ENCODE data around the gene EZR. TPM values are rescaled to one million over a fixed set of nuclear protein-coding genes. Genes with fewer than 3 reads are reported as not detected.
A peak's percentile ranks its signal among the peaks of the same experiment; 100 is the strongest.

Gene EZR
- total and polyA plus RNA-seq, 2 of the 13 experiments (the other 11 are each of a cell fraction or from before 2014, with no cell fraction given), result 34.7 to 60.3 TPM

DNA sequence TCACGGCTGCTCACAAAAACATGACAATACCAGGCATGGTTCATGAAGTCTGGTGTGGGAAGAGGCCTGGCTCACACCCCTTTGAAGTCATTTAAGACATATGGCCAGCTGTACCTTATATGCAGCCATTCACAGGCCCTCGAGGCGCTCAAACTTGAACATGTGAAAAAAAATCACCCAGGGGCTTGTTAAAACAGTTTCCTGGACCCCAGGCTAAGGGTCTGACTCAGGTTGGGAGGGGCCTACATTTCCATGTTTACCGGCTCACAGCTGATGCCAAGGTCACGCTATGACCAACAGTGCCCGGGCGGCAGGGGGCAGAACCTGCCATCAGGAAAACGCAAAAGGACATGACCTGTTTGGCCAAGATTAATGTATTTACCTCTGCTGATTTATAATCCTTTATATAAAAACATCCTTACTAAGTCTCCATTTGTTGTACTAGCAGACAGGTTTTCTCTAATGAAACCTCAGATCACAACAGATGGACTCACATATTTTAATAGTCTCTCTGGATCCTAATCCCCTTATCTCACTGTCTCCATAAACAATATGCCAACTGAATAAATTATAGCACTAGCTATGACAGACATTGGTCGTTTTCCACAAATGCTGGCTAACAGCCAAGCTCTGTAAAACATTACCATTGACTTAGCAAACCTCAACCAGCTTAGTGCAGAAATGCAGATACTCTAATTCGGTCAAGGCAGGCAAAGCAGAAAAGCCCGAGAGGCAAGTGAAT lies 19.9 kb downstream of the EZR start (continued):
- TF ChIP-seq, protein P1, sequence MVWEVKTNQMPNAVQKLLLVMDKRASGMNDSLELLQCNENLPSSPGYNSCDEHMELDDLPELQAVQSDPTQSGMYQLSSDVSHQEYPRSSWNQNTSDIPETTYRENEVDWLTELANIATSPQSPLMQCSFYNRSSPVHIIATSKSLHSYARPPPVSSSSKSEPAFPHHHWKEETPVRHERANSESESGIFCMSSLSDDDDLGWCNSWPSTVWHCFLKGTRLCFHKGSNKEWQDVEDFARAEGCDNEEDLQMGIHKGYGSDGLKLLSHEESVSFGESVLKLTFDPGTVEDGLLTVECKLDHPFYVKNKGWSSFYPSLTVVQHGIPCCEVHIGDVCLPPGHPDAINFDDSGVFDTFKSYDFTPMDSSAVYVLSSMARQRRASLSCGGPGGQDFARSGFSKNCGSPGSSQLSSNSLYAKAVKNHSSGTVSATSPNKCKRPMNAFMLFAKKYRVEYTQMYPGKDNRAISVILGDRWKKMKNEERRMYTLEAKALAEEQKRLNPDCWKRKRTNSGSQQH (CRISPR knock-in tag; IDR thresholded peaks at IDR 0.05; ENCODE audit: low read depth), result no peak
- TF ChIP-seq ZSCAN30 (CRISPR knock-in tag; IDR thresholded peaks at IDR 0.05), result no peak
- TF ChIP-seq, protein P2, sequence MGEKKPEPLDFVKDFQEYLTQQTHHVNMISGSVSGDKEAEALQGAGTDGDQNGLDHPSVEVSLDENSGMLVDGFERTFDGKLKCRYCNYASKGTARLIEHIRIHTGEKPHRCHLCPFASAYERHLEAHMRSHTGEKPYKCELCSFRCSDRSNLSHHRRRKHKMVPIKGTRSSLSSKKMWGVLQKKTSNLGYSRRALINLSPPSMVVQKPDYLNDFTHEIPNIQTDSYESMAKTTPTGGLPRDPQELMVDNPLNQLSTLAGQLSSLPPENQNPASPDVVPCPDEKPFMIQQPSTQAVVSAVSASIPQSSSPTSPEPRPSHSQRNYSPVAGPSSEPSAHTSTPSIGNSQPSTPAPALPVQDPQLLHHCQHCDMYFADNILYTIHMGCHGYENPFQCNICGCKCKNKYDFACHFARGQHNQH (CRISPR knock-in tag; IDR thresholded peaks at IDR 0.05), result no peak; the same call in none of the 2 replicates
- no peak for TF ChIP-seq KLF15 (CRISPR knock-in tag; IDR thresholded peaks at IDR 0.05; ENCODE audit: borderline replicate concordance)
- TF ChIP-seq, protein P3, sequence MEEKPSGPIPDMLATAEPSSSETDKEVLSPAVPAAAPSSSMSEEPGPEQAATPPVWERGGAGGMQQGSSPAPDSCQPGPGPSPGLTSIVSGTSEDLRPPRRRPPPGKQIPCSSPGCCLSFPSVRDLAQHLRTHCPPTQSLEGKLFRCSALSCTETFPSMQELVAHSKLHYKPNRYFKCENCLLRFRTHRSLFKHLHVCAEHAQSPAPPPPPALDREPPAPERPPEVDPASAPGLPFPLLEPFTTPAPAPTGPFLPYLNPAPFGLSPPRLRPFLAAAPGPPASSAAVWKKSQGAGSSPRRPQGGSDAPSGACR (CRISPR knock-in tag; IDR thresholded peaks at IDR 0.05), result 0 out of 2 replicates have a peak, but pooled peaks have one; percentile 41
- TF ChIP-seq, protein P4, sequence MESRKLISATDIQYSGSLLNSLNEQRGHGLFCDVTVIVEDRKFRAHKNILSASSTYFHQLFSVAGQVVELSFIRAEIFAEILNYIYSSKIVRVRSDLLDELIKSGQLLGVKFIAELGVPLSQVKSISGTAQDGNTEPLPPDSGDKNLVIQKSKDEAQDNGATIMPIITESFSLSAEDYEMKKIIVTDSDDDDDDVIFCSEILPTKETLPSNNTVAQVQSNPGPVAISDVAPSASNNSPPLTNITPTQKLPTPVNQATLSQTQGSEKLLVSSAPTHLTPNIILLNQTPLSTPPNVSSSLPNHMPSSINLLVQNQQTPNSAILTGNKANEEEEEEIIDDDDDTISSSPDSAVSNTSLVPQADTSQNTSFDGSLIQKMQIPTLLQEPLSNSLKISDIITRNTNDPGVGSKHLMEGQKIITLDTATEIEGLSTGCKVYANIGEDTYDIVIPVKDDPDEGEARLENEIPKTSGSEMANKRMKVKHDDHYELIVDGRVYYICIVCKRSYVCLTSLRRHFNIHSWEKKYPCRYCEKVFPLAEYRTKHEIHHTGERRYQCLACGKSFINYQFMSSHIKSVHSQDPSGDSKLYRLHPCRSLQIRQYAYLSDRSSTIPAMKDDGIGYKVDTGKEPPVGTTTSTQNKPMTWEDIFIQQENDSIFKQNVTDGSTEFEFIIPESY (CRISPR knock-in tag; IDR thresholded peaks at IDR 0.05), result peak; percentile 62
- TF ChIP-seq, protein P5, sequence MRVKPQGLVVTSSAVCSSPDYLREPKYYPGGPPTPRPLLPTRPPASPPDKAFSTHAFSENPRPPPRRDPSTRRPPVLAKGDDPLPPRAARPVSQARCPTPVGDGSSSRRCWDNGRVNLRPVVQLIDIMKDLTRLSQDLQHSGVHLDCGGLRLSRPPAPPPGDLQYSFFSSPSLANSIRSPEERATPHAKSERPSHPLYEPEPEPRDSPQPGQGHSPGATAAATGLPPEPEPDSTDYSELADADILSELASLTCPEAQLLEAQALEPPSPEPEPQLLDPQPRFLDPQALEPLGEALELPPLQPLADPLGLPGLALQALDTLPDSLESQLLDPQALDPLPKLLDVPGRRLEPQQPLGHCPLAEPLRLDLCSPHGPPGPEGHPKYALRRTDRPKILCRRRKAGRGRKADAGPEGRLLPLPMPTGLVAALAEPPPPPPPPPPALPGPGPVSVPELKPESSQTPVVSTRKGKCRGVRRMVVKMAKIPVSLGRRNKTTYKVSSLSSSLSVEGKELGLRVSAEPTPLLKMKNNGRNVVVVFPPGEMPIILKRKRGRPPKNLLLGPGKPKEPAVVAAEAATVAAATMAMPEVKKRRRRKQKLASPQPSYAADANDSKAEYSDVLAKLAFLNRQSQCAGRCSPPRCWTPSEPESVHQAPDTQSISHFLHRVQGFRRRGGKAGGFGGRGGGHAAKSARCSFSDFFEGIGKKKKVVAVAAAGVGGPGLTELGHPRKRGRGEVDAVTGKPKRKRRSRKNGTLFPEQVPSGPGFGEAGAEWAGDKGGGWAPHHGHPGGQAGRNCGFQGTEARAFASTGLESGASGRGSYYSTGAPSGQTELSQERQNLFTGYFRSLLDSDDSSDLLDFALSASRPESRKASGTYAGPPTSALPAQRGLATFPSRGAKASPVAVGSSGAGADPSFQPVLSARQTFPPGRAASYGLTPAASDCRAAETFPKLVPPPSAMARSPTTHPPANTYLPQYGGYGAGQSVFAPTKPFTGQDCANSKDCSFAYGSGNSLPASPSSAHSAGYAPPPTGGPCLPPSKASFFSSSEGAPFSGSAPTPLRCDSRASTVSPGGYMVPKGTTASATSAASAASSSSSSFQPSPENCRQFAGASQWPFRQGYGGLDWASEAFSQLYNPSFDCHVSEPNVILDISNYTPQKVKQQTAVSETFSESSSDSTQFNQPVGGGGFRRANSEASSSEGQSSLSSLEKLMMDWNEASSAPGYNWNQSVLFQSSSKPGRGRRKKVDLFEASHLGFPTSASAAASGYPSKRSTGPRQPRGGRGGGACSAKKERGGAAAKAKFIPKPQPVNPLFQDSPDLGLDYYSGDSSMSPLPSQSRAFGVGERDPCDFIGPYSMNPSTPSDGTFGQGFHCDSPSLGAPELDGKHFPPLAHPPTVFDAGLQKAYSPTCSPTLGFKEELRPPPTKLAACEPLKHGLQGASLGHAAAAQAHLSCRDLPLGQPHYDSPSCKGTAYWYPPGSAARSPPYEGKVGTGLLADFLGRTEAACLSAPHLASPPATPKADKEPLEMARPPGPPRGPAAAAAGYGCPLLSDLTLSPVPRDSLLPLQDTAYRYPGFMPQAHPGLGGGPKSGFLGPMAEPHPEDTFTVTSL (CRISPR knock-in tag; IDR thresholded peaks at IDR 0.05; ENCODE audit: borderline replicate concordance), result peak; percentile 69; the same call in 1 of the 2 replicates
- TF ChIP-seq, protein P6, sequence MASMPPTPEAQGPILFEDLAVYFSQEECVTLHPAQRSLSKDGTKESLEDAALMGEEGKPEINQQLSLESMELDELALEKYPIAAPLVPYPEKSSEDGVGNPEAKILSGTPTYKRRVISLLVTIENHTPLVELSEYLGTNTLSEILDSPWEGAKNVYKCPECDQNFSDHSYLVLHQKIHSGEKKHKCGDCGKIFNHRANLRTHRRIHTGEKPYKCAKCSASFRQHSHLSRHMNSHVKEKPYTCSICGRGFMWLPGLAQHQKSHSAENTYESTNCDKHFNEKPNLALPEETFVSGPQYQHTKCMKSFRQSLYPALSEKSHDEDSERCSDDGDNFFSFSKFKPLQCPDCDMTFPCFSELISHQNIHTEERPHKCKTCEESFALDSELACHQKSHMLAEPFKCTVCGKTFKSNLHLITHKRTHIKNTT (CRISPR knock-in tag; IDR thresholded peaks at IDR 0.05), result no peak
- TF ChIP-seq, protein P7, sequence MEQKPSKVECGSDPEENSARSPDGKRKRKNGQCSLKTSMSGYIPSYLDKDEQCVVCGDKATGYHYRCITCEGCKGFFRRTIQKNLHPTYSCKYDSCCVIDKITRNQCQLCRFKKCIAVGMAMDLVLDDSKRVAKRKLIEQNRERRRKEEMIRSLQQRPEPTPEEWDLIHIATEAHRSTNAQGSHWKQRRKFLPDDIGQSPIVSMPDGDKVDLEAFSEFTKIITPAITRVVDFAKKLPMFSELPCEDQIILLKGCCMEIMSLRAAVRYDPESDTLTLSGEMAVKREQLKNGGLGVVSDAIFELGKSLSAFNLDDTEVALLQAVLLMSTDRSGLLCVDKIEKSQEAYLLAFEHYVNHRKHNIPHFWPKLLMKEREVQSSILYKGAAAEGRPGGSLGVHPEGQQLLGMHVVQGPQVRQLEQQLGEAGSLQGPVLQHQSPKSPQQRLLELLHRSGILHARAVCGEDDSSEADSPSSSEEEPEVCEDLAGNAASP (CRISPR knock-in tag; IDR thresholded peaks at IDR 0.05; ENCODE audit: borderline replicate concordance), result no peak
- no peak for TF ChIP-seq KLF11 (CRISPR knock-in tag; IDR thresholded peaks at IDR 0.05)
- TF ChIP-seq ZBTB8A (CRISPR knock-in tag; IDR thresholded peaks at IDR 0.05; ENCODE audit: borderline replicate concordance, low read depth), result no peak
- TF ChIP-seq BHLHE40 (IDR thresholded peaks at IDR 0.05; ENCODE audit: low read length), result no peak
- TF ChIP-seq ZNF761 (CRISPR knock-in tag; conservative IDR thresholded peaks at IDR 0.05), result no peak
- no peak for TF ChIP-seq TCF7 (IDR thresholded peaks at IDR 0.05; ENCODE audit: low read depth)
